Stimulated activated CD8-positive, alpha-beta memory T cell treated with anti-CD3 and anti-CD28 coated beads, Interleukin-7, amount 100 ng/mL, for 24 hours (primary cell): ENCODE data around the gene DNM1.

Experiments used
- DNase-seq: peaks from one replicate; pipeline ENCODE4 v3.0.0-alpha.2; 2020; ENCODE audit warnings: low read depth

The DNM1 gene

DNA sequence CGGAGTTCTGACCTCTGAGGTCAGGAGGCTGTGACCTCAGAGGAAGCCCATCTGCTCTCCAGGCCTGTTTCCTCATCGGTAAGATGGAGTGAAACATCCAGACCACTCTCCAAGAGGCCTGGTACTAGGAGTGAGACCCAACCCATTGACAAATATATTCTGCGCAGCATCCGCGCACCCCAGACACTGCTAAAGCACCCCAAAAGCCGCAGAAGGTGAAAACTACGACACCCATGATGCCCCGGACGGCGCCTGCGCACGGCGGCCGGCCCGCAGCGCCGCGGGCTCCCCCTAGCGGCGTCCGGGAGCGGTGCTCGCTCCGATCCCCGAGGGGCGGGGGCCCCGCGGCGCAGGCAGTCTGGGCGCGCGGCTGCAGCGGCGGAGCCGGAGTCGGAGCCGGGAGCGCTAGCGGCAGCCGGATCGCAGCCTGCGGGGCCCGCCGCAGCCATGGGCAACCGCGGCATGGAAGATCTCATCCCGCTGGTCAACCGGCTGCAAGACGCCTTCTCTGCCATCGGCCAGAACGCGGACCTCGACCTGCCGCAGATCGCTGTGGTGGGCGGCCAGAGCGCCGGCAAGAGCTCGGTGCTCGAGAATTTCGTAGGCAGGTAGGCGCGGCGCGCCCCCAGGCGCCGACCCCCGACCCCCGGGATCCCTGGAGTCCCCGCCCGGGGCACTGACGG is at the start of gene DNM1:
DNM1 (plus strand) TSS at position 356 of the 683 bp plus-strand sequence; CDS start at position 448, 92 bp downstream.
- peak; percentile 17 for DNase-seq

DNA sequence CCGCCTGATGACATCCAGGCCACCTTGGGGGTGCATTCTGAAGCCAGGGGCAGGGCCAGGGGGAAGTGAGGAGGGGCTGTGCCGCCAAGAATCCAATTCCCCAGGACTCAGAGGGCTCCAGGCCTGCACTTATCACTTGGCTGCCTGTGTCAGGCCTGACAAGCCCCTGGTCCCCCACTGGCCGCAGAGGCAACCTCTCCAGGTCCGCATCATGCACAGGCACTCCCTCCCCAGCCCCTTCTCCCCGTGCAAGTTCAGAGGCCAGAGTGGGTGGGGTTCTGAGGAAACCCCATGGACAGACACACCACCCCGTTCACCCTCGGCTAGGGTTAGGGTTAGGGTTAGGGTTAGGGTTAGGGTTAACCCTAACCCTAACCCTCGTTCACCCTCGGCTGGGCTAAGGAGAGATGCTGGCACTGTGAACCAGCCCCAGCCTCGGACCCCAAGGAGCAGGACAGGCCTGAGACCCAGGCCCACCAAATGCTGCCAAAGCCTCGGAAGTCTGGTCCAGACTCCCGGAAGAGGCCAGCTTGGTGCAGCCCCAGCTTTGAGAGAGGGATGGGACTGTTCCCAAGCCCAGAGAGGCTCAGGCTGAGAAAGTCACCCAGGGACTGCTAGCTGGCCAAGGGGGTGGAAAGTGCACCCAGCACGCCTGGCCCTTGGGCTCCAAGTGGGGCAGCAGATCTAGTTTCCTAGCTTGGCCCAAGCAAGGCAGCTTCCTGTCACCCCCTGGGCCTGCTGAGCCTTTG is 49.1 kb upstream of the DNM1 start:
- DNase-seq, result no peak

DNA sequence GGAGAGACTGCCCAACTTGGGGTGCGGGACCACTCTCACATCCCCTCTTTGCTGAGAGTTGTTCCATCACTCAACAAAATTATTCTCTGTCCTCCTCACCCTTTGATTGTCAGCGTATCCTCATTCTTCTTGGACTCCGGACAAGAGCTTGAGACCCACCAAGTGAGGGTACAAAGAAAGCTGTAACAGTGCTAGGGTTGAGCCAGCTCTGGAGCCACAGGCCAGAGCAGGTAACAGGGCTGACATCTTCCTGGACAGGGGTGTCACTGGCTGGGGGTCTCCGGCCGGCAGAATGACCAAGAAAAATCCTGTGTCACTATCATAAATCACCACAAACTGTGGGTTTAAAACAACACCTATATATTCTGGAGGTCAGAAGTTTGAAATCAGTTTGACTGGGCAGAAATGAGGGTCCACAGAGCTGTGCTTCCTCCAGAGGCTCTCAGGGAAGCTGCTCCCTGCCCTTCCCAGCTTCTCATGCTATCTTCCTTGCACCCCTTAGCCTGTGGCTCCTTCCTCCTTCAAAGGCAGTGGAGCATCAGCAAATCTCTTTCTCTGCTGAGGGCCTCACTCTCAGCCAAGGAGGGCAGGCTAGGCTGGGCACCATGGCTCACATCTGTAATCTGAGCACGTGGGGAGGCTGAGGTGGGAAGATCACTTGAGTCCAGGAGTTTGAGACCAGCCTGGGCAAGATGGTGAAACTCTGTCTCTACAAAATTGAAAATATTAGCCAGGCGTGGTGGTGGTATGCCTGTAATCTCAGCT is 47.3 kb upstream of the DNM1 start:
- no peak for DNase-seq

DNA sequence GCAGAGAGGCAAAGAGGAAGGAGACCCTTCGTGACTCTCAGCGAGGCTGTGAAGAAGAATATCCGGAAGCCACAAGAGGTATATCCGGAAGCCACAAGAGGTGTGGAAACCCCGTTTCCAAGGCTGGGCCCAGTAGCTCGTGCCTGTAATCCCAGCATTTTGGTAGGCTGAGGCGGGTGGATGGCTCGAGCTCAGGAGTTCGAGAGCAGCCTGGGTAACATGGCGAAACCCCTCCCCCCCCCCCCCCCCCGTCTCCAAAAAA is 43.7 kb upstream of the DNM1 start:
- DNase-seq, result no peak

DNA sequence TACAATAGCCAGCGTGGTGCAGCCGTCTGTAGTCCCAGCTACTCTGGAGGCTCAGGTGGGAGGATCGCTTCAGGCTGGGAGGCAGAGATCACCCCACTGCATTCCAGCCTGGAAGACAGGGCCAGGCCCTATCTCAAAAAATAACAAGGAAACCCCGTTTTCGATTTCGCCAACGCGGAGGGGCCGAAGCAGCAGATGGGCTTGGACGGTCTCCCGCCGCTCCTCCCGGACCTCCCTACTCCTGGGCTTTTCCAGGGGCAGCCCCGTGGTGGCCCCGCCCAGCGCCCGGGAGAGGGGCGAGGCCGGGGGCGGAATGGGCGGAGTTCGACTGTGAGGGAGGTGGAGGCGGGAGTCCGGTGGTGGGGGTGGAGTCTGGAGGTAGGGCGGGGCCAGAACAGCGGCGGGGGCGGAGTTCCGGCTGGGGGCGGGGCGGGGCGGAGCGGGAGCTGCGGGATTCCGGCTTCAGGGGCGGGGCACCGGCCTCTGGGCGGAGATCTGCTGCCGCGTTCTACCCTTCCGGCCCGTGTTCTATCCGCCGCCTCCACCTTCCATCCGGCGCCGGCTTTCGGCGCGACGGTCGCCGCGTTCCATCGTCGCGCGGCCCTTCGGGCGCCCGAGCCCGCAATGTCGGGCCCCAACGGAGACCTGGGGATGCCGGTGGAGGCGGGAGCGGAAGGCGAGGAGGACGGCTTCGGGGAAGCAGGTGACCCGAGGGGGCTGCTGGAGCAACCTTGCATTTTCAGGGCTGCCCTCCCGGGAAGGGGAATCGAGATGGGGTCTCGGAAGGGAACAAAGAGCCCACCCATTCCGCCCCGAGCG is 43.2 kb upstream of the DNM1 start, which contains the start of gene BBLN:
BBLN (plus strand) TSS at position 482 of the 819 bp plus-strand sequence; CDS start at position 625, 143 bp downstream.
- peak; percentile 87 for DNase-seq

DNA sequence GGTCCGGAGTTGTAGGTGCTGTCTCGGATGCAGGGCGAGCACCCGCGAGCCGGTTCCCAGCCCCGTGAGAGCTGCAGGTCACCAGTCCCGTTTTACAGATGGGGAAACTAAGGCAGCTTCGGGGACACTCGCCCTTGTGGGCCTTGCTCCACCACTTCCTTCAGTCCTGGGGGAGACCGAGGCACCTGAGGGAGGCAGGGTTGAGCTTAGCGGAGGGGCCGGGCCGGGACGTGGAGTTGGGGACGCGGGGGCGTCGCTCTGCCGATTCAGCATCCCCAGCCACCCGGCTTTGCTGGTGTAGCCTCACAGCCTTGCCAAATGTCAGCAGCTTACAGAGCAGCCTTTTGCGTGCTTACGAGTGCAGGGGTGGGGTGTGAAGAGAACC is 42.6 kb upstream of the DNM1 start:
- peak; percentile 29 for DNase-seq

DNA sequence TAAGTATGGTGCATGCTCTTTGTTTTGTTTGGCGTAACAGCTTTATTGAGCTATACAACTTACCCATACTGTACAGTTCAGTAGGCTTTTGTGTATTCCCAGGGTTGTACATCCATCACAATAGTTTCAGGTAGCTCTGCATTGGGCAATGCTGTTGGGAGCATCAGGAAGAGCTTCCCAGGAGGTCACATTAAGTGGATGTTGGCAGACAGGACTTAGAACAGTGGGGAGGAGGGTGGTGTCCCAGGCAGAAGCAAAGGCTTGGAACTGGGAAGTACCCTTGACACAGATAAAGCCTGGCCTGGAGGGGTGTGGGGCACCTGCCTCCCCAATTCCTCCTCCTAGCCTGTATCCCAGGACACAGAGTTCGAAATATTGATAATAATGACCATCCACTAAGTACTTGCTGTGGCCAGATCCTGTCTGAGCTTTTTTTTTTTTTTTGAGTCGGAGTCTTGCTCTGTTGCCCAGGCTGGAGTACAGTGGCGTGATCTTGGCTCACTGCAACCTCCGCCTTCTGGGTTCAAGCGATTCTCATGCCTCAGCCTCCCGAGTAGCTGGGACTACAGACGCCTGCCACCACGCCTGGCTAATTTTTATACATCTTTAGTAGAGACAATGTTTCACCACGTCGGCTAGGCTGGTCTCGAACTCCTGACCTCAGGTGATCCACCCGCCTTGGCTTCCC is 41.8 kb upstream of the DNM1 start:
- DNase-seq, result no peak

DNA sequence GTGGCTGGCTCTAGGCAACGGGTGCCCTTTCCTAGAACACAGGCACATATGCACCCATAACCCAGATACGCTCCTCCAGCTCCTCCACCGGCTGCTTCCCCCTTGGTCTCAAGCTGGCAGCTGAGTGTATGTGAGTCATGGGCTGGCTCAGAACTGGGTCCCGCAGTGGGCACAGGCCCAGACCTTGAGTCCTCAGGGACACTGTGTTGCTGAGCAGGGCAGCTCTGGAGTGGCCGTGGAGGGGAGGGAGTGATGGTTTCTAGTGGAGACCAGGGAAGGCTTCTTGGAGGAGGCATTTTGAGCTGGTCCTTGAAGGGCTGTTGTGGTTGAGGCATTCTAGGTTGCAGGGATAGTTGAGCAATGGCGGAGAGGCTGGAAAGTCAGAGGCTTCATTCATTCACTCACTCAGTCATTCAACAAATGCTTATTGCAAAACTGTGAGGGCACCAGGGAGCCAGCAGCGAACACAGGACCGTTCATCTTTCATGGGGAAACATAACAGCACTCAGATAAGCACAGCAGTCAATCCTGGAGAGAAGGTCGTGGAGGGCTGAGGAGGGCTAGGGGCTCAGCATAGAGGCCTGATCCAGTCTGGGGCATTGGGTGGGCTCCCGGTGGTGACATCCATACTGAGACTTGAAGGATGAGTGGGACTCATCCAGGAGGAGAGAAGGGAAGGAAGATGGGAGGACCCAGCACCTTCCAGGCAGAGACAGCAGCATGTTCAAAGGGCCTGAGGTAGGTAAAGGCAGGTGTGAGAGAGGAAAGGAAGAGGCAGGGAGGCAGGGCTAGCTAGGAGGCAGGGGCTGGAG is 40.8 kb upstream of the DNM1 start:
- no peak for DNase-seq

DNA sequence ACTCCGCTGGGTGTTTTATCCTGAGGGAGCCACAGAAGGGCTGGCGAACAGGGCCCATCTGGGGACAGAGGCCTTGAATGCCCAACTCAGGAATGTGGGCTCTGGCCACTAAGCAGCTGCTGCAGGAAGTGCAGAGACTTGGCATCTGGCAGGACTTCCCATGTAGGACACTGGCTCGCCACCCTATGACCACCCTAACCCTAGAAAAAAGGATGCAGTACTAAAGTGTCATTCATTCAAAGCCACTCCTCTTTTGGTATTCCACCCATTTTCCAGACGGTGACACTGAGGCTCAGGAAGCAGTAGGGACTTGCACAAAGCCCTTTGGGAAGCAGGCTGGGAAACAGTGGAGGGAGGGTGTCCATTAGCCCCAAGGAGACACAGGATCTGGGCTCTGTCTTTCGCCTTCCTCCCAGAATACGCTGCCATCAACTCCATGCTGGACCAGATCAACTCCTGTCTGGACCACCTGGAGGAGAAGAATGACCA is 40.1 kb upstream of the DNM1 start:
- no peak for DNase-seq

DNA sequence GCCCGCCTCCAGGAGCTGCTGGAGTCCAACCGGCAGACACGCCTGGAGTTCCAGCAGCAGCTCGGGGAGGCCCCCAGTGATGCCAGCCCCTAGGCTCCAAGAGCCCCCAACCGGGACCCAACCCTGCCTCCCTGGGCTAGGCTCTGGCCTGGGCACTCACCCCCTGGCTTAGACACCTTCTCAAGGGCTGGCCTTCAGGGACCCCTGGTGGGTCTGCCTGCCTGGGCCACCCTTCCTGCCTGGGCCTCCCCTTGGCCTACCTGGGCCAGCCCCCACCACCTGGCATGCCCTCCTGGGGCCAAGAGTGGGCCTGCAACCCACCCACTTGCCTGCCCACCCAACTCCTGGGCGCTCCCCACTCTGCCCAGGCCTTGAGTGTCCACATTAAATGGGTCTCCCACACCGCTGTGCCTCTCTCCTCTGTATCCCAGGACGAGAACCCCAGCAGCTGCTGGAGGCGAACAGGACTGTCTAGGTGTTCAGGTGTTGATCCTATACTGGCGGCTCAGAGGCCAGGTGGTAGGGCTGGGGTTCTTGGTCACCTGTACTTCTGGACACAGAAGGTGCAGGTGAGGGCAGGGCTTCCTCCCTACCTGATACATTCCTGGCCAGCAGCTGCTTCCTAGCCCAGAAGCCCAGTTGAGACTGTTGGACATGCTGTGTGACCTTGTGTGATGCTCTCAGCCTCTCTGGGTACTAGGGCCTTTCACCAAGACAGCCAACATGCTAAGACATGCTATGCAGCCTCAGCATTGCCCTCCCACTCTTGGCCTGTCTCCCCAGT is 39.5 kb upstream of the DNM1 start:
- DNase-seq, result no peak

DNA sequence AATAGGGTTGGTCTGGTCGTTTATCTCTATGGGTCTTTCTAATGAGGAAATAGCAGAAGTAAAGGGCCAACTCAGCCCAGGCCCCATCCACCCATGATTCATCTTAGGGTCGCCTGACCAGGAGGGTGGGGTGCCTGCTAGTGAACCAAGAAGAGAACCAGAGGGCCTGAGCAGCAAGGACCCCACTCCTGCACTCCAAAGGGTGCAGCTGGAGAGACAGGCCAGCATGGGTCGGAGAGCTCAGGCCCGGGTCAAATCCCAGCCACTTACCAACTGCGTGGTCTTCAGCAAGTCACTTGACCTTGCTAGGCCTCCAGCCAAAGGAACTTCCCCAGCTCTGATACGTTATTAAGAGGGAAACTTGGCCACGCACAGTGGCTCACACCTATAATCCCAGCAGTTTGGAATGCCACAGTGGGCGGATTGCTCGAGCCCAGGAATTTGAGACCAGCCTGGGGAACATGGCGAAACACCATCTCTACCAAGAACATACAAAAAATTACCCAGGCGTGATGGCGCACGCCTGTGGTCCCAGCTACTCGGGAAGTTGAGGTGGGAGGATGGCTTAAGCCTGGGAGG is 38.8 kb upstream of the DNM1 start:
- DNase-seq, result no peak

DNA sequence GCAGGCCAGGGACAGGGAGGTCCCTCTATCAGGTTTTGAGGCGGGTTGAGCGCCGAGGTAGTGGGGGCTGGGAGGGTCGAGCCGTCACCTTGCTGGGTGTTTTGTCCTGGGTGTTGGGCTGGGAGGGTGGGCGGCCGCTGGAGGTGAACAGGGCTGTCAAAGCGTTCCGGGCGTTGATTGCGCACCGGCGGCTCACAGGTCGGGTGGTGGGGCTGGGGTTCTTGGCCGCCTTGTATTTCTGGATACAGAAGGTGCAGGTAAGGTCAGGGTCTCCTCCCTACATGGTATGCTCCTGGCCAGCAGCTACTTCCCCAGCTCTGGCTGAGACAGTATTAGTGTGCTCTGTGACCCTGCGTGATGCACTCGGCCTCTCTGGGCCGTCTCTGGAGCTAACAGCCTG is 37.0 kb upstream of the DNM1 start:
- DNase-seq, result no peak

DNA sequence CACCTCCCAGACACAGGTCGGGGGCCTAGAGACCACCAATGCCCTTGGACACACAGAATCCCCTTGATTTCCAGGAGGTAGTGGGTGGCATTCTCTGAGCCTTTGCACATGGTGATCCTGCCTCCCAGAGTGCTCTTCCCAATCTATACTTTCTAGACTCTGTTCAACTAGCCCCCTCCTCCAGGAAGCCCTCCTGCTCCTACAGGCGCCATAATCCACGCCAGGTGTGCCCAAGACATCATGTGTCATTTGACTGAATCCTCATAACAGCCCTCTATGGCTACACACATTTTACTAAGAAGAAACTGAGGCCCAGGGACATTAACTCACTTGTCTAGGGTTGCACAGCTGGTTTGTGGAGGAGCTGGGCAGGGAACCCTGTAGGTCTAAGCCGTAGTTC is 36.0 kb upstream of the DNM1 start:
- DNase-seq, result no peak

DNA sequence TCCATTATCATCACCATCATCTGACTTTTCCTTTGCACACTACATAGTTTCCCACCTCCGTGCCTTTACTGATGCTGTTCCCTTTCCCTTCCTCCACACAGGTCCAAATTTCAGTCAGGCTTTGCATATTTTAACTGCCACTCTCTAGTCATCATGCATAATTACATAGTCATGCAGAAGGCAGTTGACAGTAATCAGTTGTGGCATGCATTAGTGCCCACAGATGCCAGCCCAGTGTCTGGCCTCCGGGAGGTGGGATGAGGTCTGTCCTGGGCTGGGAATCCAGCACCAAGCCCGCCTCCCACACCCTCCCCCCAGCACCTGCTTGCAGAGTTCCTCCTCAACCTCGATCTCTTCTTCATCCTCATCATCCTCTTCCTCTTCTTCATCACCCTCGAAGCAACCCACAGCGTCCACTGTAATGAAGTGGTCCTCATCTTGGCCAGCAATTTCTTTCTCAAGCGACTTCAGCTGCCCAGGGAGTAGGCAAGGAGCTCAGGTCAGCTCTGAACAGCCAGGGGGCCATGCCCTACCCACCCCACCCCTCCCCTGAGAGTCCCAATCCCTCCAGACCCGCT is 34.4 kb upstream of the DNM1 start:
- no peak for DNase-seq

DNA sequence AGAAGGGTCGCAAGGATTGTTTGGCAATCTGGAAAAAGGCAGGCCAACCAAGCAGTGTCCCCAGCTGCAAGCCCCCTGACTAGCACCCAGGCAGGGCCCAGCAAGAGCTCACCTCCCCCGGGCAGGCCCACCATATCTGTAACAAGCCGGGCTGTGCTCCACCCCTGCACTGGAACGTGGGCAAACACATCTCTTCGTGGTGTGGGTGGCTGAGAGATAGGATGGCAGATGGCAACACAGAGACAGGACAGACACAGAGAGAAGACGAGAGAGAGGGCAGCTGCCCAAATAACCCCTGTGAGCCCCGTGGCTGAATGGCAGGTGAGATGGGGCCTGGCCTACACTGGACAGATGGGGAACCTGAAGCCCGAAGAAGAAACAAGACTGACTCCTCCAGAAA is 33.7 kb upstream of the DNM1 start:
- no peak for DNase-seq

DNA sequence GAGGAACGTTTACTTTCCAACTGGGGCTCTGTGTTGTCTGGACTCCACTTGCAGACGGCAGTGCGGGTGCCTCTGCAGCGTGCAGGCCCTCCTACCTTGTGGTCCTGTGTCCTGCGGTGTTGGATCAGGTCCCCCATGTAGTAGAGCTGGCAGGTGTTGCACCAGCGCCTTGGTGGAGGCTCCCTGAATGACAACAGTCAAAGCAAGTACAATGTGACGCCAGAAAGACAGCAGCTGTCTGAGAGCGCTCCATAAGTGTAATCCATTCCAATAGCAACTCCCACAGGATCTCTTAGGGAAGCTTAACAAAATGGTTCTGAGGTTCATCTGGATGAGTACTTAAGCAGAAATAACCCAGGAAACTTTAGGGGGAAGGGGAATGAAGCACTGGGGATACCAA is 33.3 kb upstream of the DNM1 start:
- no peak for DNase-seq

DNA sequence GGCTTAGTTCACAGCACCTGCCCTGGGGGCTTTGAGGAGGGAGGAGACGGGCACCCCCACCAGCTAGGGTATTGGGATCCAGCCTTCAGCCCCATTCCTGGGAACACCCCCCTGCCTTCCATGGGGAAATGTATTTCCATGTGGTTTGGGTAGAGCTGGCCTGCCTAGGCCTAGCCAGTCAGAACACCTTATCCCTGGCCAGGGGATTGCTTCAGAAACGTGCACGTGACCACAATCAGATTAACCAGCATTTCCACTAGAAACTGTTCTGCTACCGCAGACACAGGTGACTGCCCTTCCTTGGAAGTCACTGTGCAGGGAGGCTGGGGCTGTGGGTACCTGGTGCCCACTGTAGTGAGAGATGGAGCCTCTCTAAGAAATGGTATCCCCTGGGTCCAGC is 29.1 kb upstream of the DNM1 start:
- DNase-seq, result no peak

DNA sequence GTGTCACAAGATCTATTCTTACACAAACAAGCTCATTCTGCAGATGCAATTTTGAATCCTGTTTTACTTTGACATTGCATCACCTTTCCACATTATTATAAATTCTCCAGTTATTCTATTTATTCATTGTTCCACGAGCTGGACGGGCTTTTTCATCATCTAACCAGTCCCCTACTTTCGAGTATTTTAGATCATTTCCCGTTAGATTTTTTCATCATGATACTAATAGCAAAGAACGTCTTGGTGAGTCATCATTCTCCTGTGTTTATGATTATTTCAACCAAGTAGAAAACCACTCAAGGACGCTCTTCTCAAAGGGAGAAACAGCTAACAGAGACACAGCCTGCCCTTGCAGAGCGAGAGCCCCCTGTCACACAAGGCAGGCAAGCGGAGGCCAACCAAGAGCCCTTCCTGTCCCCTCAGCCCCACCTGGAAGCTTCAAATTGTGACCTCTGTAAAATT is 28.0 kb upstream of the DNM1 start:
- DNase-seq, result no peak

DNA sequence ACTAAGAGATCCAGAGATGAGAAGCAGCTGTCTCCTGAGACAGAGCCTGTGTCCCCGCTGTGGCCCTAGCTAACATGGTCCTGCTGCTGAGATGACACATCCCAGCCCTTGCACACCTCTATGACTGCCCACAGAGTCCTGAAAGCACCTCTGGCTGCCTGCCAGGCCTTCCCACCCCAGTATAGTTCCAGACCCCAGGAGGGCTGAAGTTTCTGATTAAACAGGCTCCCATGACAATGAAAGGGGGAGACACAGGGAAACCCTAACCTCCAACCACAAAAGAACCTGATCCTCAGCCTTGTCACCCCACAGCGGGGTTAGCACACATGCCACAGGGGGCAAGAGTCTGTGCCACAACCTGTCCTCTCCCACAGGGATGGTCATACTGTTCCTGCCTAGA is 27.5 kb upstream of the DNM1 start:
- DNase-seq, result no peak
